ENCODE measurements around the gene GRIN3B.

- no peak for TF ChIP-seq EZH2 (IDR thresholded peaks at IDR 0.05; ENCODE audit: insufficient read depth, poor library complexity, severe bottlenecking)
- TF ChIP-seq EZH2phosphoT487 (IDR thresholded peaks at IDR 0.05; ENCODE audit: insufficient read depth, low read depth), result no peak
Measured at GRCh38 chr19:1045247-1045603, 45.0 kb downstream of the GRIN3B start.
